Measurements from ENCODE around the gene PKLR.
"Not testable (repeated sequence)": the region's sequence is repeated elsewhere in the genome, so short reads cannot be mapped to it uniquely, and the experiment has no call there.

The PKLR gene

GRCh38 chr1:155255243-155256007 is 45.8 kb downstream of the PKLR start, which contains the start of gene ENTREP3:
TSS of gene ENTREP3 (minus strand) at chr1:155255483. CDS start at chr1:155254877, 606 bp downstream.
- peak; percentile 88 for DNase-seq (ENCODE audit: low spot score)

GRCh38 chr1:155254714-155255242 is 46.5 kb downstream of the PKLR start:
- DNase-seq (ENCODE audit: low spot score) = no peak

- no peak for DNase-seq (ENCODE audit: low spot score)
Observed at GRCh38 chr1:155254228-155254713, 47.0 kb downstream of the PKLR start.

- DNase-seq (ENCODE audit: low spot score) = no peak
Observed at GRCh38 chr1:155253797-155254196, 47.4 kb downstream of the PKLR start.

GRCh38 chr1:155253208-155253607 is 48.0 kb downstream of the PKLR start:
- no peak for DNase-seq (ENCODE audit: low spot score)

GRCh38 chr1:155251566-155251965 is 49.7 kb downstream of the PKLR start:
- no peak for DNase-seq (ENCODE audit: low spot score)

GRCh38 chr1:155250633-155251449 is 50.4 kb downstream of the PKLR start:
- DNase-seq (ENCODE audit: low spot score) = peak; percentile 97

GRCh38 chr1:155250246-155250632 is 51.0 kb downstream of the PKLR start:
- DNase-seq (ENCODE audit: low spot score) = peak; percentile 60

GRCh38 chr1:155247667-155248553 is 53.3 kb downstream of the PKLR start:
- no peak for DNase-seq (ENCODE audit: low spot score)

- not testable (repeated sequence) for DNase-seq (ENCODE audit: low spot score)
Observed at GRCh38 chr1:155246796-155247195, 54.4 kb downstream of the PKLR start.

- DNase-seq (ENCODE audit: low spot score) = no peak
Observed at GRCh38 chr1:155245163-155245524, 56.1 kb downstream of the PKLR start.

GRCh38 chr1:155244368-155245162 is 56.7 kb downstream of the PKLR start:
- DNase-seq (ENCODE audit: low spot score) = peak; percentile 94

- no peak for DNase-seq (ENCODE audit: low spot score)
Observed at GRCh38 chr1:155242805-155243358, 58.4 kb downstream of the PKLR start.

- DNase-seq (ENCODE audit: low spot score) = no peak
Observed at GRCh38 chr1:155241841-155242264, 59.4 kb downstream of the PKLR start.

GRCh38 chr1:155241069-155241679 is 60.1 kb downstream of the PKLR start:
- DNase-seq (ENCODE audit: low spot score) = peak; percentile 75

Measured in germinal center (tissue), 1 donor.